Activated B cell treated with CpG ODN at 0.5 μM for 24 hours (primary cell): Measurements from ENCODE around the gene CCDC12. TPM values are rescaled to one million over a fixed set of nuclear protein-coding genes. Genes with fewer than 3 reads are reported as not detected.

ENCODE experiments used
- ATAC-seq: fragments of 200-7000 bp; cut with Tn5 transposase; one replicate; pipeline ENCODE4 v1.10.0; 2021; ENCODE audit warnings: low read depth, mild to moderate bottlenecking, moderate library complexity
- CTCF ChIA-PET: fragments of 350-600 bp; sonication (Branson Sonifier 250); formaldehyde crosslinking; loops from one replicate; lab custom pipeline; 2021; ENCODE audit warnings: antibody characterized with exemption; lab: Charles Lee
- POLR2A ChIA-PET: fragments of 350-600 bp; sonication (Branson Sonifier 250); formaldehyde crosslinking; loops from one replicate; lab custom pipeline; 2021; ENCODE audit warnings: antibody characterized with exemption; lab: Charles Lee
- DNase-seq: peaks from one replicate; pipeline ENCODE4 v3.0.0; 2022
- H3K27ac Mint-ChIP-seq: one replicate; pipeline ENCODE4 v1.8.0; 2020; ENCODE audit warnings: mixed read lengths
- H3K27me3 Mint-ChIP-seq: one replicate; pipeline ENCODE4 v1.8.0; 2021; ENCODE audit warnings: mixed read lengths
- H3K36me3 Mint-ChIP-seq: one replicate; pipeline ENCODE4 v1.8.0; 2021; ENCODE audit warnings: low read depth, mixed read lengths
- H3K4me1 Mint-ChIP-seq: one replicate; pipeline ENCODE4 v1.8.0; 2021; ENCODE audit warnings: mixed read lengths
- H3K4me3 Mint-ChIP-seq: one replicate; pipeline ENCODE4 v1.8.0; 2020; ENCODE audit warnings: mild to moderate bottlenecking, mixed read lengths
- H3K9me3 Mint-ChIP-seq: one replicate; pipeline ENCODE4 v1.8.0; 2020; ENCODE audit warnings: mixed read lengths
- intact Hi-C: fragments of 100-400 bp; cut with micrococcal nuclease; formaldehyde crosslinking; loops from one replicate; pipeline ENCODE4 v1.15.1; 2024
- total RNA-seq: library from RNA; stranded (reverse); gene quantifications from 2 replicates; pipeline ENCODE4 v1.2.3, GENCODE V29; 2022
- TF ChIP-seq, protein P1 (sequence below): fragments of 200-600 bp; IDR thresholded peaks from one replicate; pipeline ENCODE4 v1.8.0; 2022; ENCODE audit warnings: antibody characterized with exemption, mild to moderate bottlenecking

Gene CCDC12
- total RNA-seq, 1 donor from 2014 or later, result 98.4 TPM

DNA sequence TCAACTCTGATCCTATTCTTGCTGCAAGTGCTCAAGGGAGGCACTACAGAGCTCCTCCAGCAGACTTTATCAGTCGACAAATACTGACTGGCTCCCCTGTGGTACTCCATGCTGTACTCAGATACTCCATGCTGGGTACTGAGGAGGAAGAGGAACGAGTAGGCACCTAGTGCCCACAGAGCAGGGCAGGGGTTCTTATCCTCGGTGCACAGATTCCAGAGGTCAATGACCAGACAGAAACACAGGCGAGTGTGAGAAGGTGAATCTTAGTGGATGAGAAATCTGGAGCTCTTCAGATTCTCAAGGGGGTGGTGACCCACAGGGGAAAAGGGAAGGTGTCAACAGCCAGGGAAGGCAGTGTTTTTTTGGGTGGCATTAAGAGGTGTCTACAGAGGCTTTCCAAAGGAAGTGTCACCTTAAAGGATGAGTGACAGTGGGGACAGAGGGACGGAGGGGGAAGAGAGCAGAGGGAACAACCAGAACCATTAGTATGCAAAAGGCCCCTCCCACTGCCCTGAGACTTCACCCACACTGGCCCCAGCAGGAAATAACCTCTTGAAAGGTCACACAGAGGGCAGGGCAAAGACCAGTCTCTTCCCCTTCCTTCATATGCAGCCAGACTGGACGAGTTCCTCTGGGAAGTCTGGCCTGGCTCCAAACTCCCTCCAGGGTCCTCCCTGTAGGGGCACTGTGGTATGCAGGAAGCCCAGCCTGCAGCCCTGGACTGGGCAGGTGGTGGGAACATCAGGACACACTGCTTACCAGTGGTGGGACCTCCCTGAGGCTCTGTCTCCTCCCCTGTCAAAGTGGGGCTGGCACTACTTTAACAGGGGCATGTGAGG, 27.5 kb downstream of the CCDC12 start:
- intact Hi-C loops, result no loop called here
- H3K9me3 Mint-ChIP-seq, result no peaks in the 10 kb centered on the region
- H3K36me3 Mint-ChIP-seq, result peaks cover 44% of the 10 kb centered on the region
- ATAC-seq (no peak), DNase-seq (no peak)
- H3K27ac Mint-ChIP-seq, result peak overlapping the region; percentile 64
- no peaks in the 10 kb centered on the region for H3K27me3 Mint-ChIP-seq
- POLR2A ChIA-PET, result interaction anchor here (1.0 to 2.4 kb wide), 2 partner anchors 19 to 30 kb away, joined by 4 to 12 read pairs; partner anchors contain the start of gene NBEAL2
- TF ChIP-seq, protein P1, sequence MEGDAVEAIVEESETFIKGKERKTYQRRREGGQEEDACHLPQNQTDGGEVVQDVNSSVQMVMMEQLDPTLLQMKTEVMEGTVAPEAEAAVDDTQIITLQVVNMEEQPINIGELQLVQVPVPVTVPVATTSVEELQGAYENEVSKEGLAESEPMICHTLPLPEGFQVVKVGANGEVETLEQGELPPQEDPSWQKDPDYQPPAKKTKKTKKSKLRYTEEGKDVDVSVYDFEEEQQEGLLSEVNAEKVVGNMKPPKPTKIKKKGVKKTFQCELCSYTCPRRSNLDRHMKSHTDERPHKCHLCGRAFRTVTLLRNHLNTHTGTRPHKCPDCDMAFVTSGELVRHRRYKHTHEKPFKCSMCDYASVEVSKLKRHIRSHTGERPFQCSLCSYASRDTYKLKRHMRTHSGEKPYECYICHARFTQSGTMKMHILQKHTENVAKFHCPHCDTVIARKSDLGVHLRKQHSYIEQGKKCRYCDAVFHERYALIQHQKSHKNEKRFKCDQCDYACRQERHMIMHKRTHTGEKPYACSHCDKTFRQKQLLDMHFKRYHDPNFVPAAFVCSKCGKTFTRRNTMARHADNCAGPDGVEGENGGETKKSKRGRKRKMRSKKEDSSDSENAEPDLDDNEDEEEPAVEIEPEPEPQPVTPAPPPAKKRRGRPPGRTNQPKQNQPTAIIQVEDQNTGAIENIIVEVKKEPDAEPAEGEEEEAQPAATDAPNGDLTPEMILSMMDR, result no peak
- H3K4me3 Mint-ChIP-seq, result peak overlapping the region; percentile 11
- CTCF ChIA-PET, result interaction anchor here (1.2 kb wide), 1 partner anchor 54 kb away, joined by 3 read pairs; no protein-coding TSS in a partner anchor
- peaks cover 90% of the 10 kb centered on the region for H3K4me1 Mint-ChIP-seq

- peaks cover 49% of the 10 kb centered on the region for H3K36me3 Mint-ChIP-seq
- peak overlapping the region; percentile 66 for H3K27ac Mint-ChIP-seq
- H3K27me3 Mint-ChIP-seq, result no peaks in the 10 kb centered on the region
- TF ChIP-seq, protein P1, result no peak
- no peaks in the 10 kb centered on the region for H3K9me3 Mint-ChIP-seq
- peaks cover 90% of the 10 kb centered on the region for H3K4me1 Mint-ChIP-seq
- intact Hi-C loops, result no loop called here
- ChIA-PET POLR2A (interaction anchor here (1.0 to 2.4 kb wide), 3 partner anchors 12 to 31 kb away, joined by 4 to 12 read pairs (median 4); partner anchors contain the start of gene NBEAL2), CTCF (interaction anchor here (0.9 to 1.3 kb wide), 3 partner anchors 13 to 53 kb away, joined by 3 read pairs; no protein-coding TSS in a partner anchor)
- H3K4me3 Mint-ChIP-seq, result peak overlapping the region; percentile 11
- DNase-seq (no peak), ATAC-seq (no peak)
These were observed 28.4 kb downstream of the CCDC12 start for GRCh38 chr3:46947981-46948791.

DNA sequence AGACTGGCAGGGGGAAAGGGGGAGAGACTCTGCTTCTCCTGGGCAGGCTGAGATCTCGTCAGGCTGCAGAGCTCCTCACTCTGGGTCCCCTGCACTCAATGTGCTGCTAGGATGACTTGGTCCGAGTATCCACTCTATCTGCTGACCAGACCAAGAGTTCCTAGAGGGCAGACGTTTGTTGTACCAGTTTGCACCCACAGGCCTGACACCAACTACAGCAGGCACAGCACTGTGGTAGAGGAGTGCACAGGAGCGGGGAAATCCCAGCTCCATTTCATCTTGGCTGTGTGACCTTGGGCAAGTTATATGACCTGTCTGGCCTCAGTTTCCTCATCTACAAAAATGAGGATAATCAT, 29.0 kb downstream of the CCDC12 start:
- no peaks in the 10 kb centered on the region for H3K27me3 Mint-ChIP-seq
- intact Hi-C loops, result no loop called here
- peak overlapping the region; percentile 78 for H3K27ac Mint-ChIP-seq
- DNase-seq (no peak), ATAC-seq (no peak)
- peaks cover 90% of the 10 kb centered on the region for H3K4me1 Mint-ChIP-seq
- H3K9me3 Mint-ChIP-seq, result no peaks in the 10 kb centered on the region
- peak overlapping the region; percentile 41 for H3K4me3 Mint-ChIP-seq
- POLR2A ChIA-PET, result interaction anchor here (0.7 to 1.7 kb wide), 4 partner anchors 11 to 20 kb away, joined by 3 to 10 read pairs (median 6); no protein-coding TSS in a partner anchor
- TF ChIP-seq, protein P1, result no peak
- CTCF ChIA-PET, result interaction anchor here (0.9 to 1.3 kb wide), 2 partner anchors 12 to 28 kb away, joined by 3 read pairs; no protein-coding TSS in a partner anchor
- peaks cover 54% of the 10 kb centered on the region for H3K36me3 Mint-ChIP-seq

DNA sequence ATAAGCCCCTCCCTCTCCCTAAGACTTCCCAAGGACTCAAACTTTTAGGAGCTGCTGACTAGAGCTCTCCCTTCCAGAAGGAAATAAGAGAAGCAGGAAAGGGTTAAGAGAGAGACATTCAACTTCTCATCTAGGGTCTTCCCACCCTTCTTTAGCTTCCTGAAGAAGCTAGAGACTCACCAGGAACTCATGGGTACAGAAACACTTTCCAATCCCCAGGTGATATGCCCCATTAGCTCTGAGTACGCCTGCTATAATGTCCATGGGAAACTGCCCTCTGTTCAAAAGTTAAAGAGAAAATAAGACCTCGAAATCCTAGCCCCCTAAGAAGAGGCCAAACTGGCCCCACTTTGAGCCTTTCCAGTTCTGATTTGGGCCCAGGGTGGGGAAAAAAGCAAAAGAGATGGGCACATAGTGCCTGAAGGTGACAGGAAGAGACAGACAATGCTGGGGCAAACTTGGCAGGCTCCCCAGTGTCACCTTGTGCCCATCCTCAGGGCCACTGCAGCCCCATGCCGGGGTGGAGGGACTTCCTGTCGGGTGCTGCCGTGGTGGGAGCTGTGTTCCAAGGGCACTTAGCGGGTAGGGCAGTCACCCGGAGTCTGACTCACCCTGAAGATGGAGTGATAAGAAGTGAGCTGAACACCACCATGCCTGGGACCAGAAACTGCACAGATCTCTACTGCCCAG, 29.5 kb downstream of the CCDC12 start:
- peak; percentile 35 for ATAC-seq
- peaks cover 88% of the 10 kb centered on the region for H3K4me1 Mint-ChIP-seq

More for the DNA sequence above, 29.5 kb downstream of the CCDC12 start:
- Mint-ChIP-seq H3K36me3 (peaks cover 55% of the 10 kb centered on the region), H3K4me3 (peak overlapping the region; percentile 41), H3K9me3 (no peaks in the 10 kb centered on the region), H3K27me3 (no peaks in the 10 kb centered on the region), H3K27ac (peak overlapping the region; percentile 78)
- TF ChIP-seq, protein P1, result no peak
- POLR2A ChIA-PET, result interaction anchor here (0.7 to 1.7 kb wide), 4 partner anchors 11 to 20 kb away, joined by 3 to 10 read pairs (median 6); no protein-coding TSS in a partner anchor
- CTCF ChIA-PET, result interaction anchor here (0.9 to 1.3 kb wide), 2 partner anchors 12 to 27 kb away, joined by 3 read pairs; no protein-coding TSS in a partner anchor
- intact Hi-C loops, result no loop called here
- DNase-seq, result no peak
